ENCODE results near the gene CCDC40.
"Not testable (repeated sequence)": the region's sequence is repeated elsewhere in the genome, so short reads cannot be mapped to it uniquely, and the experiment has no call there.

The CCDC40 gene

GRCh38 chr17:80030730-80031410 lies 5.6 kb upstream of the CCDC40 start:
- Histone ChIP-seq H3K36me3 (ENCODE audit: control insufficient read depth, insufficient read depth, low read length) (no peaks in the 10 kb centered on the region), H3K9ac (ENCODE audit: low read length) (peak overlapping the region; percentile 26), H3K4me1 (ENCODE audit: control insufficient read depth, insufficient read depth, low read length) (peaks cover 38% of the 10 kb centered on the region), H3K27me3 (ENCODE audit: control insufficient read depth, insufficient read depth, low read length) (no peaks in the 10 kb centered on the region), H3K9me3 (ENCODE audit: control insufficient read depth, low read length) (no peaks in the 10 kb centered on the region), H3K4me3 (ENCODE audit: low read length) (no peak overlapping the region)

GRCh38 chr17:80031691-80032430 lies 4.6 kb upstream of the CCDC40 start:
- Histone ChIP-seq H3K4me1 (ENCODE audit: control insufficient read depth, insufficient read depth, low read length) (peaks cover 33% of the 10 kb centered on the region), H3K4me3 (ENCODE audit: low read length) (no peak overlapping the region), H3K9ac (ENCODE audit: low read length) (peak overlapping the region; percentile 26), H3K9me3 (ENCODE audit: control insufficient read depth, low read length) (no peaks in the 10 kb centered on the region), H3K36me3 (ENCODE audit: control insufficient read depth, insufficient read depth, low read length) (no peaks in the 10 kb centered on the region), H3K27me3 (ENCODE audit: control insufficient read depth, insufficient read depth, low read length) (peaks cover under 1% of the 10 kb centered on the region)

- Histone ChIP-seq H3K4me3 (ENCODE audit: low read length) (no peak overlapping the region), H3K9me3 (ENCODE audit: control insufficient read depth, low read length) (no peaks in the 10 kb centered on the region), H3K36me3 (ENCODE audit: control insufficient read depth, insufficient read depth, low read length) (no peaks in the 10 kb centered on the region), H3K27me3 (ENCODE audit: control insufficient read depth, insufficient read depth, low read length) (peaks cover 3% of the 10 kb centered on the region), H3K4me1 (ENCODE audit: control insufficient read depth, insufficient read depth, low read length) (peaks cover 38% of the 10 kb centered on the region), H3K9ac (ENCODE audit: low read length) (no peak overlapping the region)
These were observed 3.7 kb upstream of the CCDC40 start for GRCh38 chr17:80032614-80033171.

- peaks cover 36% of the 10 kb centered on the region for H3K4me1 ChIP-seq (ENCODE audit: control insufficient read depth, insufficient read depth, low read length)
- H3K9ac ChIP-seq (ENCODE audit: low read length): no peak overlapping the region
- H3K4me3 ChIP-seq (ENCODE audit: low read length): no peak overlapping the region
- H3K9me3 ChIP-seq (ENCODE audit: control insufficient read depth, low read length): no peaks in the 10 kb centered on the region
- H3K36me3 ChIP-seq (ENCODE audit: control insufficient read depth, insufficient read depth, low read length): no peaks in the 10 kb centered on the region
- H3K27me3 ChIP-seq (ENCODE audit: control insufficient read depth, insufficient read depth, low read length): peaks cover 3% of the 10 kb centered on the region
These were observed 2.6 kb upstream of the CCDC40 start for GRCh38 chr17:80033840-80034239.

- peak overlapping the region; percentile 73 for H3K9ac ChIP-seq (ENCODE audit: low read length)
- no peaks in the 10 kb centered on the region for H3K36me3 ChIP-seq (ENCODE audit: control insufficient read depth, insufficient read depth, low read length)
- no peaks in the 10 kb centered on the region for H3K9me3 ChIP-seq (ENCODE audit: control insufficient read depth, low read length)
- H3K27me3 ChIP-seq (ENCODE audit: control insufficient read depth, insufficient read depth, low read length): peaks cover 3% of the 10 kb centered on the region
- H3K4me1 ChIP-seq (ENCODE audit: control insufficient read depth, insufficient read depth, low read length): peaks cover 26% of the 10 kb centered on the region
- H3K4me3 ChIP-seq (ENCODE audit: low read length): no peak overlapping the region
These were observed 1.4 kb upstream of the CCDC40 start for GRCh38 chr17:80034791-80035686.

GRCh38 chr17:80035687-80035936 lies 830 bp upstream of the CCDC40 start, which contains the start of gene TBC1D16:
Gene TBC1D16 (minus strand): TSS chr17:80035872. CDS start chr17:80013547, 22,325 bp downstream.
- Histone ChIP-seq H3K9ac (ENCODE audit: low read length) (peak within 1 kb of the TSS; percentile 76), H3K27me3 (ENCODE audit: control insufficient read depth, insufficient read depth, low read length) (peaks cover 3% of the 10 kb centered on the region), H3K4me1 (ENCODE audit: control insufficient read depth, insufficient read depth, low read length) (peaks cover 20% of the 10 kb centered on the region), H3K9me3 (ENCODE audit: control insufficient read depth, low read length) (no peaks in the 10 kb centered on the region), H3K4me3 (ENCODE audit: low read length) (peak within 1 kb of the TSS; percentile 74), H3K36me3 (ENCODE audit: control insufficient read depth, insufficient read depth, low read length) (no peaks in the 10 kb centered on the region)

GRCh38 chr17:80036715-80037477 lies 454 bp downstream of the CCDC40 start:
- H3K9me3 ChIP-seq (ENCODE audit: control insufficient read depth, low read length): no peaks in the 10 kb centered on the region
- H3K4me3 ChIP-seq (ENCODE audit: low read length): peak overlapping the region; percentile 74
- peak overlapping the region; percentile 76 for H3K9ac ChIP-seq (ENCODE audit: low read length)
- H3K27me3 ChIP-seq (ENCODE audit: control insufficient read depth, insufficient read depth, low read length): peaks cover 3% of the 10 kb centered on the region
- H3K4me1 ChIP-seq (ENCODE audit: control insufficient read depth, insufficient read depth, low read length): peaks cover 8% of the 10 kb centered on the region
- no peaks in the 10 kb centered on the region for H3K36me3 ChIP-seq (ENCODE audit: control insufficient read depth, insufficient read depth, low read length)

GRCh38 chr17:80043963-80044362 lies 7.5 kb downstream of the CCDC40 start:
- no peaks in the 10 kb centered on the region for H3K27me3 ChIP-seq (ENCODE audit: control insufficient read depth, insufficient read depth, low read length)
- H3K9me3 ChIP-seq (ENCODE audit: control insufficient read depth, low read length): no peaks in the 10 kb centered on the region
- no peaks in the 10 kb centered on the region for H3K36me3 ChIP-seq (ENCODE audit: control insufficient read depth, insufficient read depth, low read length)
- peaks cover 5% of the 10 kb centered on the region for H3K4me1 ChIP-seq (ENCODE audit: control insufficient read depth, insufficient read depth, low read length)
- H3K4me3 ChIP-seq (ENCODE audit: low read length): no peak overlapping the region
- no peak overlapping the region for H3K9ac ChIP-seq (ENCODE audit: low read length)

- no peak overlapping the region for H3K9ac ChIP-seq (ENCODE audit: low read length)
These were observed 9.3 kb downstream of the CCDC40 start for GRCh38 chr17:80045703-80046102.

GRCh38 chr17:80046709-80047108 lies 10.3 kb downstream of the CCDC40 start:
- H3K27me3 ChIP-seq (ENCODE audit: control insufficient read depth, insufficient read depth, low read length); H3K4me3 ChIP-seq (ENCODE audit: low read length); H3K9me3 ChIP-seq (ENCODE audit: control insufficient read depth, low read length); H3K4me1 ChIP-seq (ENCODE audit: control insufficient read depth, insufficient read depth, low read length); H3K36me3 ChIP-seq (ENCODE audit: control insufficient read depth, insufficient read depth, low read length); H3K9ac ChIP-seq (ENCODE audit: low read length): not testable (repeated sequence)

More at GRCh38 chr17:80045703-80046102, 9.3 kb downstream of the CCDC40 start:
- Histone ChIP-seq H3K36me3 (ENCODE audit: control insufficient read depth, insufficient read depth, low read length) (no peaks in the 10 kb centered on the region), H3K27me3 (ENCODE audit: control insufficient read depth, insufficient read depth, low read length) (no peaks in the 10 kb centered on the region), H3K4me3 (ENCODE audit: low read length) (no peak overlapping the region), H3K9me3 (ENCODE audit: control insufficient read depth, low read length) (no peaks in the 10 kb centered on the region), H3K4me1 (ENCODE audit: control insufficient read depth, insufficient read depth, low read length) (peaks cover 5% of the 10 kb centered on the region)

- H3K4me3 ChIP-seq (ENCODE audit: low read length): no peak overlapping the region
- no peak overlapping the region for H3K9ac ChIP-seq (ENCODE audit: low read length)
- H3K4me1 ChIP-seq (ENCODE audit: control insufficient read depth, insufficient read depth, low read length): peaks cover 5% of the 10 kb centered on the region
- no peaks in the 10 kb centered on the region for H3K9me3 ChIP-seq (ENCODE audit: control insufficient read depth, low read length)
- H3K36me3 ChIP-seq (ENCODE audit: control insufficient read depth, insufficient read depth, low read length): no peaks in the 10 kb centered on the region
- no peaks in the 10 kb centered on the region for H3K27me3 ChIP-seq (ENCODE audit: control insufficient read depth, insufficient read depth, low read length)
These were observed 10.7 kb downstream of the CCDC40 start for GRCh38 chr17:80047176-80047575.

All from mucosa of stomach (tissue), 1 donor.